ENCODE measurements around the gene ATG7.

DNA sequence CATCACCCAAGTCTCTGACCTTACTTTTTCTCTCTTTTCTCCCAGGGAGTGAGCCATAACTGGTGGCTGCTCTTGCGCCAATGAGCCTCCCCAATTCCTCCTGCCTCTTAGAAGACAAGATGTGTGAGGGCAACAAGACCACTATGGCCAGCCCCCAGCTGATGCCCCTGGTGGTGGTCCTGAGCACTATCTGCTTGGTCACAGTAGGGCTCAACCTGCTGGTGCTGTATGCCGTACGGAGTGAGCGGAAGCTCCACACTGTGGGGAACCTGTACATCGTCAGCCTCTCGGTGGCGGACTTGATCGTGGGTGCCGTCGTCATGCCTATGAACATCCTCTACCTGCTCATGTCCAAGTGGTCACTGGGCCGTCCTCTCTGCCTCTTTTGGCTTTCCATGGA is 13.2 kb upstream of the ATG7 start:
- TF ChIP-seq, protein P1, sequence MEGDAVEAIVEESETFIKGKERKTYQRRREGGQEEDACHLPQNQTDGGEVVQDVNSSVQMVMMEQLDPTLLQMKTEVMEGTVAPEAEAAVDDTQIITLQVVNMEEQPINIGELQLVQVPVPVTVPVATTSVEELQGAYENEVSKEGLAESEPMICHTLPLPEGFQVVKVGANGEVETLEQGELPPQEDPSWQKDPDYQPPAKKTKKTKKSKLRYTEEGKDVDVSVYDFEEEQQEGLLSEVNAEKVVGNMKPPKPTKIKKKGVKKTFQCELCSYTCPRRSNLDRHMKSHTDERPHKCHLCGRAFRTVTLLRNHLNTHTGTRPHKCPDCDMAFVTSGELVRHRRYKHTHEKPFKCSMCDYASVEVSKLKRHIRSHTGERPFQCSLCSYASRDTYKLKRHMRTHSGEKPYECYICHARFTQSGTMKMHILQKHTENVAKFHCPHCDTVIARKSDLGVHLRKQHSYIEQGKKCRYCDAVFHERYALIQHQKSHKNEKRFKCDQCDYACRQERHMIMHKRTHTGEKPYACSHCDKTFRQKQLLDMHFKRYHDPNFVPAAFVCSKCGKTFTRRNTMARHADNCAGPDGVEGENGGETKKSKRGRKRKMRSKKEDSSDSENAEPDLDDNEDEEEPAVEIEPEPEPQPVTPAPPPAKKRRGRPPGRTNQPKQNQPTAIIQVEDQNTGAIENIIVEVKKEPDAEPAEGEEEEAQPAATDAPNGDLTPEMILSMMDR (IDR thresholded peaks at IDR 0.05), result no peak
- no peak for TF ChIP-seq EP300 (IDR thresholded peaks at IDR 0.05)
